Measurements from ENCODE around the gene CADPS2. TPM values are rescaled to one million over a fixed set of nuclear protein-coding genes. Genes with fewer than 3 reads are reported as not detected.

CADPS2 gene
- polyA plus RNA-seq, 3 donors from 2014 or later = not detected

GRCh38 chr7:122602800-122603199 lies 283.5 kb downstream of the CADPS2 start:
- Mint-ChIP-seq H3K36me3 (no peaks in the 10 kb centered on the region), H3K27ac (no peak overlapping the region), H3K4me3 (no peak overlapping the region), H3K4me1 (no peaks in the 10 kb centered on the region), H3K9me3 (peaks cover 3 to 24% (median 10%) of the 10 kb centered on the region in 6 donors), H3K27me3 (ENCODE audit: low read depth in 3 of 3) (peaks cover 0 to 2% (median 0%) of the 10 kb centered on the region in 3 donors)
- no peak for DNase-seq

DNA sequence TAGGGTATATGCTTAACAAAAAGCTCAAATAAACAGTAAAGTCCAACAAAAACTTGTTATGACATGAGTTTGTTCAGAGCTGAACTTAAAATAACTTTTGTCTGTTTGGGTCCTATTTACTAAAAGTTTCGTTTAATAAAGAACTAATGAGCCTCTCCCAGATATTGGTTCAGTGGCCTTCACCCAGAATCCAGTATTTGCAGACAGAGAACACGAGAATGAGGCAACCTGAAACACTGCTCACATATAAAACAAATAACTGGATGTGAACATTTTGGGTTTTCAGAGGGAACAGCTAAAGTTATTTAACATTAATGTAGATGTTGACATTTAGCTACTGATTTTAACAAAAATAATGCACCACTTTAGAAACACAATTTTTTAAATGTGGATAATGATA lies 285.6 kb downstream of the CADPS2 start:
- H3K27me3 Mint-ChIP-seq (ENCODE audit: low read depth in 3 of 3) = no peaks in the 10 kb centered on the region
- H3K4me1 Mint-ChIP-seq = no peaks in the 10 kb centered on the region
- no peak overlapping the region for H3K4me3 Mint-ChIP-seq
- peaks cover 3 to 21% (median 8%) of the 10 kb centered on the region in 6 donors for H3K9me3 Mint-ChIP-seq
- H3K27ac Mint-ChIP-seq = no peak overlapping the region
- DNase-seq = no peak
- H3K36me3 Mint-ChIP-seq = no peaks in the 10 kb centered on the region

GRCh38 chr7:122600042-122600441 lies 286.2 kb downstream of the CADPS2 start:
- H3K9me3 Mint-ChIP-seq = peaks cover 3 to 24% (median 8%) of the 10 kb centered on the region in 6 donors
- no peaks in the 10 kb centered on the region for H3K4me1 Mint-ChIP-seq
- no peaks in the 10 kb centered on the region for H3K36me3 Mint-ChIP-seq

GRCh38 chr7:122597277-122597676 lies 289.0 kb downstream of the CADPS2 start:
- Mint-ChIP-seq H3K9me3 (peaks cover 3 to 24% (median 11%) of the 10 kb centered on the region in 6 donors), H3K4me3 (no peak overlapping the region)

More at GRCh38 chr7:122600042-122600441, 286.2 kb downstream of the CADPS2 start:
- H3K27ac Mint-ChIP-seq = no peak overlapping the region
- DNase-seq = no peak
- no peak overlapping the region for H3K4me3 Mint-ChIP-seq
- H3K27me3 Mint-ChIP-seq (ENCODE audit: low read depth in 3 of 3) = no peaks in the 10 kb centered on the region

GRCh38 chr7:122595885-122596284 lies 290.4 kb downstream of the CADPS2 start:
- H3K27me3 Mint-ChIP-seq (ENCODE audit: low read depth in 3 of 3) = no peaks in the 10 kb centered on the region
- DNase-seq = no peak
- no peaks in the 10 kb centered on the region for H3K36me3 Mint-ChIP-seq
- H3K27ac Mint-ChIP-seq = no peak overlapping the region
- H3K9me3 Mint-ChIP-seq = peaks cover 3 to 27% (median 11%) of the 10 kb centered on the region in 6 donors
- no peaks in the 10 kb centered on the region for H3K4me1 Mint-ChIP-seq
- no peak overlapping the region for H3K4me3 Mint-ChIP-seq

More at GRCh38 chr7:122597277-122597676, 289.0 kb downstream of the CADPS2 start:
- DNase-seq = no peak
- Mint-ChIP-seq H3K36me3 (no peaks in the 10 kb centered on the region), H3K4me1 (no peaks in the 10 kb centered on the region), H3K27ac (no peak overlapping the region), H3K27me3 (ENCODE audit: low read depth in 3 of 3) (no peaks in the 10 kb centered on the region)

- Mint-ChIP-seq H3K27me3 (ENCODE audit: low read depth in 3 of 3) (no peaks in the 10 kb centered on the region), H3K9me3 (peaks cover 2 to 15% (median 9%) of the 10 kb centered on the region in 6 donors), H3K4me1 (no peaks in the 10 kb centered on the region), H3K36me3 (no peaks in the 10 kb centered on the region), H3K27ac (no peak overlapping the region), H3K4me3 (no peak overlapping the region)
- no peak for DNase-seq
Measured at GRCh38 chr7:122588621-122589020, 297.6 kb downstream of the CADPS2 start.

DNA sequence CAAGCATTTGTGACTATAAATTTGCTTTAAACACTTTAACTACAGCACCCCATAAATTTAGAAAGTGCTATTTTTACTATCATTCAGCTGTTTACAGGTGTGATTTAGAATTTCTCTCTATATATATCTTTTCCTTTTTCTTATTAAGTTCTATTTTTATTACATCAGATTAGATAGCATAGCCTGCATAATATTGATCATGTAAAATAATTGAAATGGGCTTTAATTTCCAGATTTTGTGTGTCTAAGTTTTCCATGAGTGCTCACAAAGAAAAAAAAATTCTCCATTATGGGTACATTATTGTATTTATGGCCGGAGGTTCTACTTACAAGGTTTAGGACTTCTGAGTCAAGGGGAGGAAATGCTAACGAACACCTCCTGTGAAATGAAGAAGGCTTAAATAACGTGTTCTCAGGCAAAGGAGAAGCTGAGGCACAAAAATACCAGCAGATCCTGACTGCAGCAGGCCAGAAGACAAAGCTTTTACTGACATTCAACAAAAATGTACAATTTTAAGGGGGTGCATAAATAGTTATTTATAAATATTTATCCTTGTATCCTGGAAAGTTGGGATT lies 301.5 kb downstream of the CADPS2 start:
- Mint-ChIP-seq H3K4me3 (no peak overlapping the region), H3K4me1 (no peaks in the 10 kb centered on the region), H3K27ac (no peak overlapping the region), H3K9me3 (peaks cover 0 to 11% (median 5%) of the 10 kb centered on the region in 6 donors), H3K36me3 (no peaks in the 10 kb centered on the region), H3K27me3 (ENCODE audit: low read depth in 3 of 3) (no peaks in the 10 kb centered on the region)
- DNase-seq = no peak

DNA sequence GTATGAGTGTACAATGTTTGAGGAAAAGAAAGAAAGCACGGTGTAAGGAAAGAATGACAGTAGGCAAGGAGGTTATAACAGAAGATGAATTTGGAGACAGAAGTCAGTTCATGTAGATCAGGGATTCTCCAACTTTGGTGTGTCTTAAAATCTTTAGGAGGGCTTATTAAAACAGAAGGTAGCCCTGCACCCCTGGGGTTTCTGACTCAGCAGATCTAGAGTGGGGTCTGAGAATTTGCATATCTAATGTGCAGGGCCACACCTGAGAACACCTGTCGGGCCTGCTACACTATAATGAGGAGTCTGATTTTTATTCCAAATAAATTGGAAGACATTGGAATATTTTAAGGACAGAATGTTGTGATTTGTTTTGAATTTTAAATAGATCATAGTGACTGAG lies 307.9 kb downstream of the CADPS2 start:
- no peak overlapping the region for H3K4me3 Mint-ChIP-seq
- peaks cover 2 to 3% (median 3%) of the 10 kb centered on the region in 3 donors for H3K27me3 Mint-ChIP-seq (ENCODE audit: low read depth in 3 of 3)
- no peak overlapping the region for H3K27ac Mint-ChIP-seq
- H3K36me3 Mint-ChIP-seq = no peaks in the 10 kb centered on the region
- no peak for DNase-seq
- no peaks in the 10 kb centered on the region for H3K4me1 Mint-ChIP-seq
- H3K9me3 Mint-ChIP-seq = peaks cover 0 to 13% (median 4%) of the 10 kb centered on the region in 6 donors

GRCh38 chr7:122577449-122578003 lies 308.7 kb downstream of the CADPS2 start:
- Mint-ChIP-seq H3K4me3 (no peak overlapping the region), H3K36me3 (no peaks in the 10 kb centered on the region), H3K4me1 (no peaks in the 10 kb centered on the region), H3K9me3 (peaks cover 0 to 11% (median 5%) of the 10 kb centered on the region in 6 donors), H3K27me3 (ENCODE audit: low read depth in 3 of 3) (peaks cover 2 to 4% (median 3%) of the 10 kb centered on the region in 3 donors), H3K27ac (no peak overlapping the region)
- no peak for DNase-seq

GRCh38 chr7:122572706-122573105 lies 313.6 kb downstream of the CADPS2 start:
- Mint-ChIP-seq H3K4me3 (no peak overlapping the region), H3K27ac (no peak overlapping the region), H3K4me1 (no peaks in the 10 kb centered on the region), H3K9me3 (peaks cover 0 to 10% (median 5%) of the 10 kb centered on the region in 6 donors), H3K36me3 (no peaks in the 10 kb centered on the region), H3K27me3 (ENCODE audit: low read depth in 3 of 3) (peaks cover 0 to 4% (median 2%) of the 10 kb centered on the region in 3 donors)
- DNase-seq = no peak

GRCh38 chr7:122561326-122561725 lies 324.9 kb downstream of the CADPS2 start:
- no peaks in the 10 kb centered on the region for H3K4me1 Mint-ChIP-seq
- no peak overlapping the region for H3K4me3 Mint-ChIP-seq
- no peaks in the 10 kb centered on the region for H3K36me3 Mint-ChIP-seq
- H3K27me3 Mint-ChIP-seq (ENCODE audit: low read depth in 3 of 3) = peaks cover 0 to 2% (median 0%) of the 10 kb centered on the region in 3 donors
- peaks cover 2 to 28% (median 10%) of the 10 kb centered on the region in 6 donors for H3K9me3 Mint-ChIP-seq
- no peak overlapping the region for H3K27ac Mint-ChIP-seq
- no peak for DNase-seq

DNA sequence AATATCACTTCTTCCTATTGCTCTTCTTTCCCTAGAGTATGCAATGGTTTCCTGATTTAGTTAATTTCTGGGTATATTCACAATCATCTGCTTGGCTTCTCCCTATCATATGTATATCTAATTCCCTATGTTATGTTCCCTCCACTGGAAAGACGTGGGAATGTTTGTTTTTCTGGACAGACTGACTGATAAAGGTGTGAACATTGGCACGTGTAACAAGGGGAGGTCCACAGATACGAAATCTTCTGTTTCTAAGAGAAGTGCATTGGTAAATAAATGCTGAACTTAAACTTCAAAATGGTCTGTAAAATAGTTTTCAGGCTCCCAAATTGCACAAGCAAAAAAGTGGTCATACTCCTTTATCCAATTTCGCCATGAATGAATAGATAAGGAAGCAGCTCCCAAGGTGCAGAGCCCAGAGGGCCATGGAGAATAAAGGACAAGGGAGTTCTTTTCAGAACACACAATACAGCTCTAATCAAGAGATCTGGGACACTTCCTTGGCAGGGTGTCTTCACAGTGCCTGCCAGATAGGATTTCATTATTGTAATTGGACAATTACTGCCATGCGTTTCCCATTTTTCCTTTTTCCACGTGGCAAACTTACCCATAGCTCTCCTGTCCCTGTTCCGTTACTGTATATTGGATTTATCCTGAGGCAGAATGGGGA lies 329.3 kb downstream of the CADPS2 start:
- Mint-ChIP-seq H3K4me1 (no peaks in the 10 kb centered on the region), H3K27me3 (ENCODE audit: low read depth in 3 of 3) (peaks cover 0 to 2% (median 0%) of the 10 kb centered on the region in 3 donors), H3K9me3 (peaks cover 4 to 24% (median 13%) of the 10 kb centered on the region in 6 donors), H3K4me3 (no peak overlapping the region), H3K36me3 (no peaks in the 10 kb centered on the region), H3K27ac (no peak overlapping the region)
- DNase-seq = no peak

DNA sequence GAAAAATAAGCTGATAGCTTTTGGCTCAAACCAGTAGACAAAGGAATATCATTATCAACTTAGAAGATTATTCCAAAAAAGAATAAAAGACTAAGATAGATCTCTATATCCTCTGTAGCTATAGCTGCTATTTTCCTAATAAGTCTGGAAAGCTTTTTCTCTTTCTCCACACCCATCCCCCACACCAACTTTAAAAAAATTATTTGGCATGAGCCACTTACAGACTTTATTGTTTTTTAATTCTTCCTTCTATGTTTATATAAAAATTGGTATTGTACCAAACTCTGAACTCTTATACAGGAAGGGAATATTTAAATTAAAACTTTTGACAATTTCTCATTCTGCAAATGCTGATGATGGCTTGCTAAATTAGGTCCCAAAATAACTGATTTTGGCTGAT lies 330.0 kb downstream of the CADPS2 start:
- Mint-ChIP-seq H3K27ac (no peak overlapping the region), H3K4me1 (no peaks in the 10 kb centered on the region), H3K27me3 (ENCODE audit: low read depth in 3 of 3) (peaks cover 0 to 2% (median 0%) of the 10 kb centered on the region in 3 donors), H3K36me3 (no peaks in the 10 kb centered on the region), H3K9me3 (peaks cover 4 to 24% (median 13%) of the 10 kb centered on the region in 6 donors), H3K4me3 (no peak overlapping the region)
- no peak for DNase-seq

GRCh38 chr7:122553761-122554160 lies 332.5 kb downstream of the CADPS2 start:
- Mint-ChIP-seq H3K4me3 (no peak overlapping the region), H3K27me3 (ENCODE audit: low read depth in 3 of 3) (peaks cover 0 to 2% (median 0%) of the 10 kb centered on the region in 3 donors), H3K9me3 (peaks cover 2 to 9% (median 6%) of the 10 kb centered on the region in 6 donors), H3K4me1 (no peaks in the 10 kb centered on the region), H3K27ac (no peak overlapping the region), H3K36me3 (no peaks in the 10 kb centered on the region)
- DNase-seq = no peak

Data from immature natural killer cell (primary cell).